NCI-H1417 (cell line): ENCODE measurements around the gene HCAR3.
"Not testable (repeated sequence)": the region's sequence is repeated elsewhere in the genome, so short reads cannot be mapped to it uniquely, and the experiment has no call there.

Experiments
- DNase-seq, 3 experiments: peaks; one replicate each; lab custom pipeline; 2025; lab: John Stamatoyannopoulos, UW

HCAR3 gene

DNA sequence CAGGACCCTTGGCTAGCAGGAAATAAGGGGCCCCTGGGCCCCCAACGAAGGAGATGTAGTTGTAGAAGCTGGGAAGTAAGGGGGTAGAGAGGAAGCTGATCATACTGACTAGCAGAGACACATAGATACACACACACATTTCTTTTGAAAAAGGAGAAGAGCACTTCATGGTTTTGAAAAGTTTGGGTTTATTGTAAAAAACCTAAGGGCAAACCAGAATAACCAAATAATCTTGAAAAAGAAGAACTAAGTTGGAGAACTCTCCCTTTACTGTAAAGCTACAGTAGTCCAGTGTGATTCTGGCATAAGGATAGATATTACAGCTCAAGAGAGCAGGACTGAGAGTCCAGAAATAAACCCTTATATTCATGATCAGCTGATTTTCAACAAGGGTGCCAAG lies 5.8 kb upstream of the HCAR3 start:
- no peak for DNase-seq

DNA sequence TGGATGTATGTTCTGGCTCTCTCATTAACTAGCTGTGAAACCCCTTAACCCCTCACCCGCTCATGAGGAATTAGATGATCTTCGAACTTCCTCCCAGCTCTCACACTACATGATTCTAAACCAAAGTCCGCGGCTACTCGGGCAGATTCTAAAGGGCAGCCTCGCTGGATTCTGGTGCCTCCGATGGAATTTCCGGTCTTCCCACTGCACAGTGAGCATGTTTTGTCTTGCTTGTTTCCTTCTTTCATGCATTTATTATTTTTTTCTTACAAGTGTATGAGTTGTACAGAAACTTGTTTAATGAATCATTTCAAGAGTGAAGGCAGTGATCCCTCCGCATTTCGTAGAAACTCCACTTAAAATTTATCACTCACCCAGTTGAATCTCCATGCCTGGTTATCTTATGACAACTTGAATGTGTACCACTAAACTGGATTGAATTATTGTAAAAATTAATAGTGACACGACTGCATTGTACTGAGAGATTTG lies 4.5 kb upstream of the HCAR3 start:
- DNase-seq, result no peak

DNA sequence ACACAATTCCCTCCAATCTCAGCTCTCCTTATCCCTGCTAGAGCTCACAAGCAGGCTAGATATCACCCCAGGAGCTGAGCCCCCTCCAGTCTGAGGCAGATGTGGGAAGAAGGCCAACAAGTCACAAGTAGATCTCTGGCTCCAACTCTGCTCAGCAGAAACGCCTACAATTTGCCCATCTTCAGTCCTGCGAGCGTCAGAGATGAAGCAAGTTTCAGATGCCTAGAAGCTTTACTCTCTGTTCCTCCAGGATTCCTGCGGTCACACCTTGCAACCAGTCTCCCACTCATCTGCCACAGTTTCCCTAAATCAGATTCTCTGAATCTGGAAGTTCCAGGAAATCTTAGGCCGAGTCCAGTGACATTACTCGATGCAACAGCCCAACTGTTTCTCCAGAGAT lies 1.4 kb downstream of the HCAR3 start:
- not testable (repeated sequence) for DNase-seq

DNA sequence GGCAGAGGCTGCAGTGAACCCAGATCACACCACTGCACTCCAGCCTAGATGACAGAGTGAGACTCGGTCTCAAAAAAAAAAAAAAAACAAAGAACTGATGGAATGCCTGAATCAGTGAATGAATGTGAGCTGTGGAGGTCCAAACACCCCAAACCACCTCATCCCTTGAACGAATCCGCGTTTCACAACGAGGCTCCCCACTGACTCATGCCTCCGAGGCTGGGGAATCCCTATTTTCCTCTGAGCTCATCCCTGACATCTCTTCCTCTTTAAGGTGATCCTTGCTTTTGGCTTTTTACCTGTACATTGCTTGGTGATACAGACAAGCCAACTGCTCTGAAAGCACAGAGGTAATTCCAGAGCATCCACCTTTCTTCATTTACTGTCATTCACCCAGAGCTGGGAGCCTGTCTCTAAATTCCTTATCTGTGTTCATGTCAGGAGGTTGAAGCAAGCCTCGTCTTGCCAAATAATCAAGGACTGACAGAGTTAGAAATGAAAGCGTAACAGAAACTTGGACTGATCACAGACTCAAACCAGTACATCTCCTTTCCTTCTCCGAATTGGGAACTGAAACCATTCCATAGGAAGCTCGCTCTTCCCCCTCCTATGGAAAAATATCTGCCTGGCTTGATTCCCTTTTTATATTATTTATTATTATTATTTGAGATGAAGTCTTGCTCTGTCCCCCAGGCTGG lies 3.0 kb downstream of the HCAR3 start:
- not testable (repeated sequence) for DNase-seq

DNA sequence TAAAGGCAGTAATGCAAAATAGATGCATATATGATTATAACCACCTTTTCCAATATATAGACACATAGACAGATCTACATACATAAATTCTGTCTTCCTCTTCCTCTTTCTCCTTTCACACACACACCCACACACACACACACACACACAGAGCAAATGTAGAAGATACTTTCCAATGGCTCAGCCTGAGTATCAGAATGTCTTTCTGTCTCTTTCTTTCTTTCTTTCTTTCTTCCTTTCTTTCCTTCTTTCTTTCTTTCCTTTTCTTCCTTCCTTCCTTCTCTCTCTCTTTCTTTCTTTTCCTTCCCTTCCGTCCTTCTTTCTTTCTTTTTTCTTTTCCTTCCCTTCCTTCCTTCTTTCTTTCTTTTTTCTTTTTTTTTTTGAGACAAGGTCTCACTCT lies 5.3 kb downstream of the HCAR3 start:
- not testable (repeated sequence) for DNase-seq

DNA sequence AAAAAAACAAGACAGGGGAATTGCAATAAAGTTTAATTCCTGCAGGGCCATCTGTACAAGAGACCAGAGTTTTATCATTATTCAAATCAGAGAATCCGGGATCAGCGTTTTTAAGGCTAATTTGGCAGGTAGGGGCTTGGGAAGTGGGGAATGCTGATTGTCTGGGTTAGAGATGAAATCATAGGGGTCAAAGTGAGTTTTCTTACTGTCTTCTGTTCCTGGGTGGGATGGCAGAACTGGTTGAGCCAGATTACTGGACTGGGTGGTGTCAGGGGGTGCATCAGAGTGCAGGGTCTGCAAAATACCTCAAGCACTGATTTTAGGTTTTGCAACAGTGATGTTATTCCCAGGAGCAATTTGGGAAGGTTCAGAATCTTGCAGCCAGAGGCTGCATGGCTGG lies 6.3 kb downstream of the HCAR3 start:
- not testable (repeated sequence) for DNase-seq

DNA sequence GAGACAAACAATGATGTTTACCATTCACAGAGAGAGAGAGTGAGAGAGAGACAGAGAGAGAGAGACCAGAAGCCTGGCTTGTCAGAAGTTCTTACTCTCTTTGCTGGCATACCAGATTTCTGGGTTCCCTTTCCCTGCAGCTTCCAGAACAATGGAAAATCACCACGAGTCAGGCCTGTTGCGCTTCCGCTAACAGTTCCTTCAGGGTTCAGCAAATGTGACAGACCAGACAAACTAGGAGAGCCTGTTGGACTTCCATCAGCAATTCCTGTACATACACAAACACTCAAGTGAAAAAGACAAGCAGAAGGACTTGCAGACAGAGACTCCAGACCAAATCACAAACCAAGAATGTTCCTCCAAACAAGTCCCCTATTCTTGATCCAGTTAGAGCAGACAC lies 7.3 kb downstream of the HCAR3 start:
- DNase-seq, result not testable (repeated sequence)

DNA sequence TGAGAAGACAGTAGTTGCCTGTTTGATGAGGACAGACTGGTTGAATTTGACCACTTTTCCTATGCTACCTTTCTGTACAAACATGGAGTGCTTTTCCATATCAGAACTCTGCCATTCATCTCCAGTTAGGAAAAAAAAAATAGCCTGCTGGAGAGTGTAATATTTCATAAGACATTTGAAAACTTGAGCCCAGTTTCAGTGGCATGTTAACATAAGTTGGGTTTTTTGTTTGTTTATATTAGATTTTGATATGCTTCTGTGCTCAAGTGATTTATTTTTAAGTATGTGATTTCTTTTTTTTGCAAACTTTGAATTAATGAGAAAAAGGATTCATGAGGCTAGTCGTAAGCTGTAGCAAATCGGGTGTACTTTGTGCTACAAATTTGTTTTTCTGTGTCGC lies 12.8 kb downstream of the HCAR3 start:
- DNase-seq, result not testable (repeated sequence)

DNA sequence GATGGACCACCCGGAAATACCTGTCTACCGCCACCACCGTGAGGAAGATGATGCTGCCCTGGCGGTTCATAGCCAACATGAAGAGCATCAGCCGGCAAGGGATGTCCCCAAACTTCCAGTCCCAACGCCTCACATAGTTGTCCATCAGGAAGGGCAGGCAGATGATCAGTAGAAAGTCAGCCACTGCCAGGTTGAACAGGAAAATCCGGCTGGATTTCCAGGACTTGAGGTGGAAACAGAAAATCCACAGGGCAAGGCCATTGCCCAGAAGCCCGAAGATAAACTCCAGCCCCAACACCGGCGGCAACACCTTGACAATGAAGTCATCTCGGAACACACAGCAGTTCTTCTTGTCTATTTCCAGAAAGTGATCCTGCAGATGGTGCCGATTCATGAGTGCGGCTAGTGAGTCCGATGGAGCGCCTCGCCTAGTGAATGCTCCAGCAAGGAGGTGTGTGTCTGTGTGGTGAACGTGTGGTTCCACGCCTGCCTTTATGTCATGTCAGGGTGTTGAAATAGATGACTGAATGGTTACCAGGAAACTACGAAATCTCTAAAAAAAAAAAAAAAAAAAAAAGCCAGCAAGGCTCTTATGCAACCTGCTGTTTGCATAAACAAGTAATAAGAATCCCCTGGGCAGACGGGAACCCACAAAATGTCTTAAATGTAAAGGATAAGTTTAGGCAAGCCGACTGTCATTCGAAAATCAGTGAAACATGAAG lies 13.6 kb downstream of the HCAR3 start, which contains the start of gene HCAR2:
Gene HCAR2 (minus strand): TSS at position 468 of the 722 bp plus-strand sequence. CDS start 74 bp downstream, at position 394.
- peak in 1 of 3 experiments; percentile 62 for DNase-seq

DNA sequence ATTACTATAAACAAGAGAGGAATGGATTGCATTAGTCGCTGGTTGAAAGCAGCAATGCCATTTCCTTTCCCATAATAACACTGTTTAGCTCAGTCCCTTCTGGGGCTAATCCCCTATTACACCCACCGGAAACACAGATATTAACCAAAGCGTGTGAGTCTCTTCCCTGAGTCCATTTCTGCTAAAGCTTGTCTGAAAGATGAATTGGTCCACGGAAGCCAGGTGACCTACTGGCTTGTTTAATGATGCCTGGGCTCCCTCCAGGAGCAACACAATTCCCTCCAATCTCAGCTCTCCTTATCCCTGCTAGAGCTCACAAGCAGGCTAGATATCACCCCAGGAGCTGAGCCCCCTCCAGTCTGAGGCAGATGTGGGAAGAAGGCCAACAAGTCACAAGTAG lies 15.1 kb downstream of the HCAR3 start:
- DNase-seq, result not testable (repeated sequence)

DNA sequence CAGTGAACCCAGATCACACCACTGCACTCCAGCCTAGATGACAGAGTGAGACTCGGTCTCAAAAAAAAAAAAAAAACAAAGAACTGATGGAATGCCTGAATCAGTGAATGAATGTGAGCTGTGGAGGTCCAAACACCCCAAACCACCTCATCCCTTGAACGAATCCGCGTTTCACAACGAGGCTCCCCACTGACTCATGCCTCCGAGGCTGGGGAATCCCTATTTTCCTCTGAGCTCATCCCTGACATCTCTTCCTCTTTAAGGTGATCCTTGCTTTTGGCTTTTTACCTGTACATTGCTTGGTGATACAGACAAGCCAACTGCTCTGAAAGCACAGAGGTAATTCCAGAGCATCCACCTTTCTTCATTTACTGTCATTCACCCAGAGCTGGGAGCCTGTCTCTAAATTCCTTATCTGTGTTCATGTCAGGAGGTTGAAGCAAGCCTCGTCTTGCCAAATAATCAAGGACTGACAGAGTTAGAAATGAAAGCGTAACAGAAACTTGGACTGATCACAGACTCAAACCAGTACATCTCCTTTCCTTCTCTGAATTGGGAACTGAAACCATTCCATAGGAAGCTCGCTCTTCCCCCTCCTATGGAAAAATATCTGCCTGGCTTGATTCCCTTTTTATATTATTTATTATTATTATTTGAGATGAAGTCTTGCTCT lies 16.4 kb downstream of the HCAR3 start:
- DNase-seq, result not testable (repeated sequence)

DNA sequence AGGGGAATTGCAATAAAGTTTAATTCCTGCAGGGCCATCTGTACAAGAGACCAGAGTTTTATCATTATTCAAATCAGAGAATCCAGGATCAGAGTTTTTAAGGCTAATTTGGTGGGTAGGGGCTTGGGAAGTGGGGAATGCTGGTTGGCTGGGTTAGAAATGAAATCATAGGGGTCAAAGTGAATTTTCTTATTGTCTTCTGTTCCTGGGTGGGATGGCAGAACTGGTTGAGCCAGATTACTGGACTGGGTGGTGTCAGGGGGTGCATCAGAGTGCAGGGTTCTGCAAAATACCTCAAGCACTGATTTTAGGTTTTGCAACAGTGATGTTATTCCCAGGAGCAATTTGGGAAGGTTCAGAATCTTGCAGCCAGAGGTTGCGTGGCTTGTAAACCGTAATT lies 19.7 kb downstream of the HCAR3 start:
- DNase-seq, result not testable (repeated sequence)

DNA sequence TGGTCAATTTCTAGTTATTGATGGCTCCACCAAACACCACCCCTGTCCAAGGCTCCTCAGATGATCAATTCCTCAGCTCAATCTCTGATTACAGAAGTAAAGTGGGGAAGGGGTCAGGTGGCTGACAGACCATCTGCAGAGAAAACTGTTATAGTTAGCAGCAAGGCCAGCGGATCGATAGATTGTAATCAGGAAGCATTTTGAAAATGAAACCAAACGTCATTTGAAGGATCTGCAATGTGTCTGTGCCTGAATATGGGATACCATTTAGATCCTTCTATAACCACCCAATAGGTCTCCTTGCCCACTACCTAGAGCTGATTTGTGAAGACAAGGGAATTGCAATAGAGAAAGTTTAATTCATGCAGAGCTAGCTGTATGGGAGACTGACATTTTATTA lies 25.0 kb downstream of the HCAR3 start:
- DNase-seq, result no peak

DNA sequence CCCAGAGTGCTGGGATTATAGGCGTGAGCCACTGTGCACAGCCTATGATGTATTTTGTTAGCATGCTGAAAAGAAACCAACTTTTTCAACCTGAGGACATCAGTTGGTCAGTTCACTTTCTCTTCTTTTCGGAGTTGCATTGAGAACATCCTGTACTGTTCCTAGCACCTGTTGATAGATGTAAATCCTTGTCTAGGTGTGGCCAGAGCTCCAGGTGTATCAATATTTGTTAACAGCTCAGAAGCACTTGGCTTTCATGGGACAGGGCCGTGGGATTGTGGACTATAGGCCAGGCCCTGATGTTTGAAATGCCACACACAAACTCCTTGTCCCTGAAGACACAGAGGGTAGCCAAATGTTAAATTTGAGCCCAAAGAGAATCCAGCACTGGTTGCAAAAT lies 28.3 kb downstream of the HCAR3 start:
- DNase-seq, result no peak

DNA sequence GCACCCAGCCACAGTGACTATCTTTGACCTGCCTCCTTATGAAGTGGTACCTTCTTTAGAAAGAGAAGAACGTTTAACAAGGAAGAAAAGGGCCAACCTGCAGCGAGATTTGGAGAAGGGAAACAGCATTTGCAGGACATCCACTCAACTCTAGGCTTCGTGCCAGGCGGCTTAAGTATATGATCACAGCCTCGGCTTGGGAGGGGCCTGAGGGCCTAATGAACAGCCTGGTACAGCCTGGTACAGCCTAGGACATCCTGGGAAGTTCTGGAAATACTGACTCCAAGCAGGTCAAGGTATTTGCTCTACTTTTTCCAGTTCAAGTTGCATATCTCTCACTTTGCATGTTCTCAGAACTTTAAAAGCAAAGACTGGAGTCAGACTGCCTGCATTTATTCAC lies 29.5 kb downstream of the HCAR3 start:
- DNase-seq, result peak in 2 of 3 experiments; percentile 12 to 52

DNA sequence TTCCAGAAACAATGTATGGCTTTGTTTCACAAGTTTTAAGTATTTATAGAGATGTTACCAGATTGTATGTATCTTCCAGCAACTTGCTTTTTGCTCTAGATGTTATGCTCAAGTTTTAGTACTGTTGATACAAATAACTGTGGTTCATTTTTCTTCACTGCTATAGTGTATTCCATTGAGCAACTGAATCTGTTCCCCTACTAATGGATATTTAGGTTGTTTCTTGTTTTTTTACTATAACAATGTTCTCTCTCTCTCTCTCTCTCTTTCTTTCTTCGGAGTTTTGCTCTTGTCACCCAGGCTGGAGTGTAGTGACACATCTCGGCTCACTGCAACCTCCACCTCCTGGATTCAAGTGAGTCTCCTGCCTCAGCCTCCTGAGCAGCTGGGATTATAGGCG lies 30.1 kb downstream of the HCAR3 start:
- DNase-seq, result no peak

DNA sequence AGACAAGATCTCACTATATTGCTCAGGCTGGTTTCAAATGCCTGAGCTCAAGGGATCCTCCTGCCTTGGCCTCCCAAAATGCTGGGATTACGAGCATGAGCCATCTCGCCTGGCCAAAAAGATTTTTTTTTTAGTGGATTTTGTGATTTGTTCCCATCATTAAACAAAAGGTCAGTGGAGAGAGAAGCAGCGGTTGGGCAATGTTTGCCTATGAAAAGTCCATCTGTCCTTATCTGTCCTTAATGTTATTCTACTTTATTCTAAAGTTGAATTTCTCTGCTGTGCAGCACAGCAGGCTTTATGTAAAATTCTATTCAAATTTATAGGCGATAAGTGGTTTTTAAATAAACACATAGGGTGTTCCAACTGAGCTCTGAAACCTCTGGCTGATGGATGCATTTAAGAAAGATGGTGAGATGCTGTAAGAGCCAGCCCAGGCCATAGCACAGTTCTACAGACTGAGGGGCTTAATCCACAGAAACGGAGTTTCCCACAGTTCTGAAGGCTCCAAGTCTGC lies 32.3 kb downstream of the HCAR3 start:
- no peak for DNase-seq

DNA sequence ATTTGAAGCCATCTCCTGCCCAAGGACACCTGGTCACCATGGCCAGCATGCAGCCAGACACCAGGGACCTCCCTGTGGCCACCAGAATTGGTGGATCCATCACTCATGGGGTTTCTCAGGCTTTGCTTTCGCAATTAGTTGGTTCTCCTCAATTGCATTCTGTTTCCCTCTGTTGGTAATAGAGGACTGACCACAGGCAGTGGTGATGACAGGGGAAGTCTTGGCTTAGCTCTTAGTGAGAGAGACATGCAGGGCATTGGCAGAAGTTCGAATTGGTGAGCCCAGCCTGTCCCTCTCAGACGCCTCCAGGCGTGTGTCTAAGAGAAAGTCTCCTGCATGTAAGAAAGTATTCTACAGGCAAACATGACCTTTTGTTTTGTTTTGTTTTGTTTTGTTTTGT lies 34.8 kb downstream of the HCAR3 start:
- DNase-seq, result no peak

DNA sequence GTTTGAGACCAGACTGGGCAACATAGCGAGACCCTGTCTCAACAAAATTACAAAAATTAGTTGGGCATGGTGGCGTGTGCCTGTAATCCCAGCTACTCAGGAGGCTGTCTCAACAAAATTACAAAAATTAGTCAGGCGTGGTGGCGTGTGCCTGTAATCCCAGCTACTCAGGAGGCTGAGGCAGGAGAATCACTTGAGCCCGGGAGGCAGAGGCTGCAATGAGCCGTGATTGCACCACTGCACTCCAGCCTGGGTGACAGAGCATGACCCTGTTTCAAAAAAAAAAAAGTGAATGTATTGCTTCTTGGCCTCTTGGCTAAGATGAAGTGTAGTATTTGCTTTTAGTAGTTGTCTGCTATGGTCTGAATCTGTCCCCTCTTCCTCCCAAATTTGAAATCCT lies 35.6 kb downstream of the HCAR3 start:
- not testable (repeated sequence) for DNase-seq

DNA sequence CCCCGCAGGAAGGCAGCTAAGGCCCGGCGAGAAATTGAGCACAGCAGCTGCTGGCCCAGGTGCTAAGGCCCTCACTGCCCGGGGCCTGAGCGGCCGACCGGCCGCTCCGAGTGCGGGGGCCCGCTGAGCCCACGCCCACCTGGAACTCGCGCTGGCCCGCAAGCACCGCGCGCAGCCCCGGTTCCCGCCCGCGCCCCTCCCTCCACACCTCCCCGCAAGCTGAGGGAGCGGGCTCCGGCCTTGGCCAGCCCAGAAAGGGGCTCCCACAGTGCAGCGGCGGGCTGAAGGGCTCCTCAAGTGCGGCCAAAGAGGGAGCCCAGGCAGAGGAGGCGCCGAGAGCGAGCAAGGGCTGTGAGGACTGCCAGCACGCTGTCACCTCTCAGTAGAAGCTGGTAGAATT lies 39.8 kb downstream of the HCAR3 start:
- DNase-seq, result not testable (repeated sequence)

DNA sequence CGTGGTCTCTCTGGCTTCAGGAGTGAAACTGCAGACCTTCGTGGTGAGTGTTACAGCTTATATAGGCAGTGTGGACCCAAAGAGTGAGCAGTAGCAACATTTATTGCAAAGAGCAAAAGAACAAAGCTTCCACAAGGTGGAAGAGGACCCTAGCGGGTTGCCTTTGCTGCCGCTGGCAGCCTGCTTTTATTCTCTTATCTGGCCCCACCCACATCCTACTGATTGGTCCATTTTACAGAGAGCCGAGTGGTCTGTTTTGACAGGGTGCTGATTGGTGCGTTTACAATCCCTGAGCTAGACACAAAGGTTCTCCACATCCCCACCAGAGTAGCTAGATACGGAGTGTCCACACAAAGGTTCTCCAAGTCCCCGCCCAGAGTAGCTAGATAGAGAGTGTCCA lies 40.6 kb downstream of the HCAR3 start:
- DNase-seq, result not testable (repeated sequence)

DNA sequence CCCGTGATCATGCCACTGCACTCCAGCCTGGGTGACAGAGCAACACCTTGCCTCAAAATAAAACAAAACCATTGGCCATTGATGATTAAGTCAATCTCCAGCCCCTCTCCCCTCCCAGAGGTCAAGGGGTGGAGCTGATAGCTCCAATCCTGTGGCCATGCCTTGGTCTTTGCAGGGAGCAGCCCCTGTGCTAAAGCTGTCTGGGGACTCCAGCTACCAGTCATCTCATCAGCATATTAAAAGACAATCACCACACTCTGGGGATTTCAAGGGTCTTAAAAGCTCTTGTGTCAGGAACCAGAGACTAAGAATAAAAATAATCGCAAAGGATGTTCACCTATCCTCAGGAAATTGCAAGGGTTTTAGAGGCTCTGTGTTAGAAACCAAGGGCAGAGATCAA lies 44.1 kb downstream of the HCAR3 start:
- no peak for DNase-seq
